ENCODE results near the gene FAM3B.

Gene FAM3B

DNA sequence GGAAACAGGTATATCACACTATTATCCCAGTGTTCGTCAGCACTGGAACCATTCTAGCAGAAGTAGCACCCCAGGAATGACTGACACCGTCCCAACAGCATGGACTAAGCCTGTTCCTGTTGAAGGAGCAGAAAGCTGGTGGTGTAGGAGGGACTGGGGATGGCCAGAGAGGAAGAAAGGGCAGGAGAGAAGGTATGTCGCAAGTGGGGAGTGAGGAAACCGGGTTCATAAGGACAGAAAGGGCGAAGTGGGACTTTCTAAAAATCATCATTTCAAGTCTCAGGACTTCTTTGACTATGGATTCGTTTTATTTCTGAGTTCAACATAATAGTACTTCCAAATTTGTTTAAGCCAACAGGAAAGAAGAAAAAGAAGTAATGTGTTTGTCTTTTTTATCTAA lies 89.7 kb downstream of the FAM3B start:
- H3K4me3 ChIP-seq (ENCODE audit: low read depth, low read length): no peak overlapping the region
- TF ChIP-seq, protein P1, sequence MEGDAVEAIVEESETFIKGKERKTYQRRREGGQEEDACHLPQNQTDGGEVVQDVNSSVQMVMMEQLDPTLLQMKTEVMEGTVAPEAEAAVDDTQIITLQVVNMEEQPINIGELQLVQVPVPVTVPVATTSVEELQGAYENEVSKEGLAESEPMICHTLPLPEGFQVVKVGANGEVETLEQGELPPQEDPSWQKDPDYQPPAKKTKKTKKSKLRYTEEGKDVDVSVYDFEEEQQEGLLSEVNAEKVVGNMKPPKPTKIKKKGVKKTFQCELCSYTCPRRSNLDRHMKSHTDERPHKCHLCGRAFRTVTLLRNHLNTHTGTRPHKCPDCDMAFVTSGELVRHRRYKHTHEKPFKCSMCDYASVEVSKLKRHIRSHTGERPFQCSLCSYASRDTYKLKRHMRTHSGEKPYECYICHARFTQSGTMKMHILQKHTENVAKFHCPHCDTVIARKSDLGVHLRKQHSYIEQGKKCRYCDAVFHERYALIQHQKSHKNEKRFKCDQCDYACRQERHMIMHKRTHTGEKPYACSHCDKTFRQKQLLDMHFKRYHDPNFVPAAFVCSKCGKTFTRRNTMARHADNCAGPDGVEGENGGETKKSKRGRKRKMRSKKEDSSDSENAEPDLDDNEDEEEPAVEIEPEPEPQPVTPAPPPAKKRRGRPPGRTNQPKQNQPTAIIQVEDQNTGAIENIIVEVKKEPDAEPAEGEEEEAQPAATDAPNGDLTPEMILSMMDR (IDR thresholded peaks at IDR 0.05; ENCODE audit: borderline replicate concordance, insufficient read depth, low read depth, low read length): no peak
